ENCODE measurements around the gene CHN1.

Gene CHN1

GRCh38 chr2:174984561-174984960 lies 20.6 kb downstream of the CHN1 start:
- no CpG with 5 or more reads among the region's 4 CpGs for WGBS (ENCODE audit: extremely low coverage, insufficient coverage, low lambda C conversion rate)
- no peaks in the 10 kb centered on the region for H3K27me3 ChIP-seq (ENCODE audit: insufficient read depth, low read length, poor library complexity)
- H3K36me3 ChIP-seq (ENCODE audit: control insufficient read depth, insufficient read depth, low read length), result no peaks in the 10 kb centered on the region
- H3K4ac ChIP-seq (ENCODE audit: low read depth, low read length), result no peak overlapping the region
- peaks cover 2% of the 10 kb centered on the region for H3K79me1 ChIP-seq (ENCODE audit: low read length)
- H3K23ac ChIP-seq (ENCODE audit: low read length), result no peak overlapping the region
- H3K4me2 ChIP-seq (ENCODE audit: low read length), result no peak overlapping the region
- H3K4me1 ChIP-seq (ENCODE audit: control insufficient read depth, low read depth, low read length), result no peaks in the 10 kb centered on the region
- peaks cover 9% of the 10 kb centered on the region for H3K79me2 ChIP-seq (ENCODE audit: control insufficient read depth, insufficient read depth, low read length)
- no peak overlapping the region for H2AK5ac ChIP-seq (ENCODE audit: low read length)
- H2BK120ac ChIP-seq (ENCODE audit: low read depth, low read length), result no peak overlapping the region
- no peak overlapping the region for H3K4me3 ChIP-seq (ENCODE audit: low read length)
- no peak overlapping the region for H2BK5ac ChIP-seq (ENCODE audit: low read length)
- H3K56ac ChIP-seq (ENCODE audit: low read length), result no peak overlapping the region
- H4K8ac ChIP-seq (ENCODE audit: low read depth, low read length), result no peak overlapping the region
- no peak for DNase-seq
- no peak overlapping the region for H4K5ac ChIP-seq (ENCODE audit: low read length)
- H3K9ac ChIP-seq (ENCODE audit: low read length), result no peak overlapping the region
- no peak overlapping the region for H3K27ac ChIP-seq (ENCODE audit: low read depth, low read length)
- H2BK15ac ChIP-seq (replicated peaks; ENCODE audit: low read depth), result no peak overlapping the region
- H3K18ac ChIP-seq (ENCODE audit: low read length), result no peak overlapping the region

DNA sequence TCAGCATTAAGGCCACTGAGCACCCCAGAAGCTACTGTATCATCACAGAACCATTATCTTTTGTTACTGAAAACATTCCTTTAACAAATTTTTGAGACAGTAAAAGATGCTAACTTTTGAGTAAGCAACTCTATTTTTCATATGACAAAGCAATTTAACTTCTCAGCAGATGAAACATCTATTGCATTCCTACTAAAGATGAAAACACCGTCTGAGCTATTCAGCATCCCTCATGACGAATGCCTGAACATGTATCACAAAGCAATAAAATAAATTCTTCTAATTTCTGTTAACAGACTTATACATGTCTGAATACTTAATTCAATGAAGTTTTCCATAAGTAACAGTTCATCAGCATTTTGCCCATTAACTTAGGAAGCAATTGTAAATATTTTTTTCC lies 23.9 kb downstream of the CHN1 start:
- Histone ChIP-seq H3K56ac (ENCODE audit: low read length) (no peak overlapping the region), H4K8ac (ENCODE audit: low read depth, low read length) (no peak overlapping the region), H3K27ac (ENCODE audit: low read depth, low read length) (no peak overlapping the region), H3K79me1 (ENCODE audit: low read length) (peaks cover 1% of the 10 kb centered on the region), H3K4ac (ENCODE audit: low read depth, low read length) (no peak overlapping the region), H3K27me3 (ENCODE audit: insufficient read depth, low read length, poor library complexity) (no peaks in the 10 kb centered on the region), H3K36me3 (ENCODE audit: control insufficient read depth, insufficient read depth, low read length) (no peaks in the 10 kb centered on the region), H2BK15ac (replicated peaks; ENCODE audit: low read depth) (no peak overlapping the region), H2BK5ac (ENCODE audit: low read length) (no peak overlapping the region), H3K4me3 (ENCODE audit: low read length) (no peak overlapping the region), H3K4me2 (ENCODE audit: low read length) (no peak overlapping the region), H3K4me1 (ENCODE audit: control insufficient read depth, low read depth, low read length) (no peaks in the 10 kb centered on the region), H4K5ac (ENCODE audit: low read length) (no peak overlapping the region), H2AK5ac (ENCODE audit: low read length) (no peak overlapping the region), H3K9ac (ENCODE audit: low read length) (no peak overlapping the region), H3K23ac (ENCODE audit: low read length) (no peak overlapping the region), H3K79me2 (ENCODE audit: control insufficient read depth, insufficient read depth, low read length) (peaks cover 14% of the 10 kb centered on the region), H2BK120ac (ENCODE audit: low read depth, low read length) (no peak overlapping the region), H3K18ac (ENCODE audit: low read length) (no peak overlapping the region)
- no CpG with 5 or more reads among the region's 2 CpGs for WGBS (ENCODE audit: extremely low coverage, insufficient coverage, low lambda C conversion rate)
- no peak for DNase-seq

DNA sequence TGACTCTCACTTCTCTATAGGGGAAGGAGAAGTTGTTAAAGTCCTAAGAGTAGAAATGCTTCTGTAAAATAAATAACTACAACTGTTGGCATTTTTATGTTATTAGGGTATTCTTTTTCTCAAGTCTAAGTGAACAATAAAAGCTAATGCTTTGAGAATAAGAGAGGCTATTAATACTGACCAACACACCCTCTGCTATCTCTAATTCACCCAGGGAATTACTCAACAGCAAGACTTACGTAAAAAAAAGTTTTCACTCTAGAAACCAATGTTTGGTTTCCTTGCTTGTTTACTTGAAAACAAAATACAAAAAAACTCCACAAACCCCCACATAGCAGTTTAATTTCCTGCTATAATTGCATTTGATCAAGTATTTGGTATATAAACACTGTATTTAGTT lies 25.2 kb downstream of the CHN1 start:
- WGBS (ENCODE audit: extremely low coverage, insufficient coverage, low lambda C conversion rate), result no CpG with 5 or more reads among the region's 1 CpG
- DNase-seq, result no peak

GRCh38 chr2:174977364-174977763 lies 27.8 kb downstream of the CHN1 start:
- no peak overlapping the region for H3K4me3 ChIP-seq (ENCODE audit: low read length)
- H2BK15ac ChIP-seq (replicated peaks; ENCODE audit: low read depth), result no peak overlapping the region
- H3K79me2 ChIP-seq (ENCODE audit: control insufficient read depth, insufficient read depth, low read length), result peaks cover 23% of the 10 kb centered on the region
- WGBS (ENCODE audit: extremely low coverage, insufficient coverage, low lambda C conversion rate), result no CpG with 5 or more reads among the region's 2 CpGs
- no peak overlapping the region for H3K23ac ChIP-seq (ENCODE audit: low read length)
- no peaks in the 10 kb centered on the region for H3K36me3 ChIP-seq (ENCODE audit: control insufficient read depth, insufficient read depth, low read length)
- no peak overlapping the region for H3K4ac ChIP-seq (ENCODE audit: low read depth, low read length)
- no peak overlapping the region for H4K8ac ChIP-seq (ENCODE audit: low read depth, low read length)
- H3K79me1 ChIP-seq (ENCODE audit: low read length), result peaks cover 3% of the 10 kb centered on the region
- H2AK5ac ChIP-seq (ENCODE audit: low read length), result no peak overlapping the region
- no peak overlapping the region for H2BK120ac ChIP-seq (ENCODE audit: low read depth, low read length)
- H3K4me1 ChIP-seq (ENCODE audit: control insufficient read depth, low read depth, low read length), result no peaks in the 10 kb centered on the region
- no peak for DNase-seq
- no peak overlapping the region for H3K56ac ChIP-seq (ENCODE audit: low read length)
- H3K27me3 ChIP-seq (ENCODE audit: insufficient read depth, low read length, poor library complexity), result no peaks in the 10 kb centered on the region
- H3K4me2 ChIP-seq (ENCODE audit: low read length), result no peak overlapping the region
- no peak overlapping the region for H3K18ac ChIP-seq (ENCODE audit: low read length)
- H3K27ac ChIP-seq (ENCODE audit: low read depth, low read length), result no peak overlapping the region
- no peak overlapping the region for H2BK5ac ChIP-seq (ENCODE audit: low read length)
- no peak overlapping the region for H4K5ac ChIP-seq (ENCODE audit: low read length)
- no peak overlapping the region for H3K9ac ChIP-seq (ENCODE audit: low read length)

More for the DNA sequence above, 25.2 kb downstream of the CHN1 start:
- Histone ChIP-seq H3K79me1 (ENCODE audit: low read length) (peaks cover 1% of the 10 kb centered on the region), H3K4me3 (ENCODE audit: low read length) (no peak overlapping the region), H2BK15ac (replicated peaks; ENCODE audit: low read depth) (no peak overlapping the region), H3K4me2 (ENCODE audit: low read length) (no peak overlapping the region), H3K4ac (ENCODE audit: low read depth, low read length) (no peak overlapping the region), H3K9ac (ENCODE audit: low read length) (no peak overlapping the region), H4K5ac (ENCODE audit: low read length) (no peak overlapping the region), H3K18ac (ENCODE audit: low read length) (no peak overlapping the region), H2AK5ac (ENCODE audit: low read length) (no peak overlapping the region), H3K23ac (ENCODE audit: low read length) (no peak overlapping the region), H3K27me3 (ENCODE audit: insufficient read depth, low read length, poor library complexity) (no peaks in the 10 kb centered on the region), H2BK5ac (ENCODE audit: low read length) (no peak overlapping the region), H3K4me1 (ENCODE audit: control insufficient read depth, low read depth, low read length) (no peaks in the 10 kb centered on the region), H3K27ac (ENCODE audit: low read depth, low read length) (no peak overlapping the region), H2BK120ac (ENCODE audit: low read depth, low read length) (no peak overlapping the region), H3K36me3 (ENCODE audit: control insufficient read depth, insufficient read depth, low read length) (no peaks in the 10 kb centered on the region), H3K79me2 (ENCODE audit: control insufficient read depth, insufficient read depth, low read length) (peaks cover 16% of the 10 kb centered on the region), H4K8ac (ENCODE audit: low read depth, low read length) (no peak overlapping the region), H3K56ac (ENCODE audit: low read length) (no peak overlapping the region)

DNA sequence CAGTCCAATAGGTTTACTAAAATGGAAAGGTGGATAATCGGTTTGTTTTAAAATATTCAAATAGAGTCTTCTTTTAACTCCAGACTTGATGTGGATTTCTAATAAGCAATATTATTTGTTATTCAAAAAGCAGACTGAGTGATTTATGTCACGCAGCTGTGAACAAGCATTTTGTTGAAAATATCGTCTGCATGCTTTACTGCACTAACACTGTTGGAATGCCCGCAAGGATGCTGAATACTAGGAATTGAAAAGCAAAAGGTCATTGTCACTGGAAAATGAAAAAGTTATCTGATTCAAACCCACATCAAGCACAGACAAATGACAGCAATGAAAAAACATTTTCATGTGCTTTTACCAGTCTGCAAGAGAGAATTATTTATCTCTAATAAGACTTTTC lies 31.1 kb downstream of the CHN1 start:
- Histone ChIP-seq H3K27ac (ENCODE audit: low read depth, low read length) (no peak overlapping the region), H3K4ac (ENCODE audit: low read depth, low read length) (no peak overlapping the region), H2BK15ac (replicated peaks; ENCODE audit: low read depth) (no peak overlapping the region), H3K18ac (ENCODE audit: low read length) (no peak overlapping the region), H3K4me1 (ENCODE audit: control insufficient read depth, low read depth, low read length) (peaks cover 3% of the 10 kb centered on the region), H3K4me2 (ENCODE audit: low read length) (no peak overlapping the region), H2BK120ac (ENCODE audit: low read depth, low read length) (no peak overlapping the region), H3K56ac (ENCODE audit: low read length) (no peak overlapping the region), H3K27me3 (ENCODE audit: insufficient read depth, low read length, poor library complexity) (no peaks in the 10 kb centered on the region), H2AK5ac (ENCODE audit: low read length) (no peak overlapping the region), H4K5ac (ENCODE audit: low read length) (no peak overlapping the region), H3K79me1 (ENCODE audit: low read length) (peaks cover 9% of the 10 kb centered on the region), H3K23ac (ENCODE audit: low read length) (no peak overlapping the region), H4K8ac (ENCODE audit: low read depth, low read length) (no peak overlapping the region), H3K79me2 (ENCODE audit: control insufficient read depth, insufficient read depth, low read length) (peaks cover 38% of the 10 kb centered on the region), H3K36me3 (ENCODE audit: control insufficient read depth, insufficient read depth, low read length) (no peaks in the 10 kb centered on the region), H3K9ac (ENCODE audit: low read length) (no peak overlapping the region), H2BK5ac (ENCODE audit: low read length) (no peak overlapping the region), H3K4me3 (ENCODE audit: low read length) (no peak overlapping the region)
- DNase-seq, result no peak
- no CpG with 5 or more reads among the region's 4 CpGs for WGBS (ENCODE audit: extremely low coverage, insufficient coverage, low lambda C conversion rate)

DNA sequence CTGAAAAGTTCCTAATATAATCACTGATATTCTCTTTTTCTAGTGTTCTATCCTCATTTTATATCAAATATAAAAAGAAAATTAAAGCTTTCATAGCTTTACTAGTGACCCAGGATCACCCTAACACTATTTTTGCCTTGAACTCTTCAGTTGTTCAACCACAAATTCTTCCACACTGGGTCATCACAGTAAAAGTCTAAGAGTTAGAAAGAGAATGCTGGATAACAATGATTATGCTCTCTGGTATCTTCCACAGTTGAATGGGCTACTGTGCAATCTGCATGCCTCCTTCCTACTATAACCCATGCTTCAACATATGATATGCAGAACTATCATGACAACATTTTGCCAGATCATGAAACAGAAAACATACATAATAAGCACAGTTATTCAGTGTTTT lies 32.3 kb downstream of the CHN1 start:
- H3K4me2 ChIP-seq (ENCODE audit: low read length), result no peak overlapping the region

More for the DNA sequence above, 32.3 kb downstream of the CHN1 start:
- Histone ChIP-seq H2BK15ac (replicated peaks; ENCODE audit: low read depth) (no peak overlapping the region), H3K27me3 (ENCODE audit: insufficient read depth, low read length, poor library complexity) (no peaks in the 10 kb centered on the region), H3K56ac (ENCODE audit: low read length) (no peak overlapping the region), H3K36me3 (ENCODE audit: control insufficient read depth, insufficient read depth, low read length) (no peaks in the 10 kb centered on the region), H4K8ac (ENCODE audit: low read depth, low read length) (no peak overlapping the region), H2AK5ac (ENCODE audit: low read length) (no peak overlapping the region), H3K23ac (ENCODE audit: low read length) (no peak overlapping the region), H3K4me3 (ENCODE audit: low read length) (no peak overlapping the region), H3K4me1 (ENCODE audit: control insufficient read depth, low read depth, low read length) (peaks cover 5% of the 10 kb centered on the region), H3K9ac (ENCODE audit: low read length) (no peak overlapping the region), H2BK5ac (ENCODE audit: low read length) (no peak overlapping the region), H3K27ac (ENCODE audit: low read depth, low read length) (no peak overlapping the region), H3K4ac (ENCODE audit: low read depth, low read length) (no peak overlapping the region), H3K18ac (ENCODE audit: low read length) (no peak overlapping the region), H4K5ac (ENCODE audit: low read length) (no peak overlapping the region), H3K79me1 (ENCODE audit: low read length) (peaks cover 9% of the 10 kb centered on the region), H3K79me2 (ENCODE audit: control insufficient read depth, insufficient read depth, low read length) (peaks cover 36% of the 10 kb centered on the region), H2BK120ac (ENCODE audit: low read depth, low read length) (no peak overlapping the region)
- no peak for DNase-seq
